Measurements from ENCODE around the gene DNAJC12. TPM values are rescaled to one million over a fixed set of nuclear protein-coding genes. Genes with fewer than 3 reads are reported as not detected.

Gene DNAJC12
- total RNA-seq, 1 experiment from 2014 or later: 72.8 TPM

GRCh38 chr10:67760272-67760671 lies 77.7 kb downstream of the DNAJC12 start:
- H3K79me2 ChIP-seq (ENCODE audit: low read length): no peaks in the 10 kb centered on the region
- H3K4me2 ChIP-seq (ENCODE audit: low read depth, low read length, poor library complexity, severe bottlenecking): no peak overlapping the region
- DNase-seq: no peak
- H3K9ac ChIP-seq (ENCODE audit: low read length): no peak overlapping the region
- H2AFZ ChIP-seq (ENCODE audit: low read length): no peak overlapping the region
- peaks cover 15% of the 10 kb centered on the region for H3K4me1 ChIP-seq (ENCODE audit: low read length)
- no peaks in the 10 kb centered on the region for H4K20me1 ChIP-seq (ENCODE audit: insufficient read depth, low read depth, low read length)
- no peaks in the 10 kb centered on the region for H3K9me3 ChIP-seq (ENCODE audit: low read length)
- H3K27ac ChIP-seq (ENCODE audit: low read length): no peak overlapping the region
- H3K9me2 ChIP-seq (replicated peaks; ENCODE audit: insufficient read depth, low read length): no peaks in the 10 kb centered on the region
- H3K36me3 ChIP-seq (ENCODE audit: insufficient read depth, low read length): no peaks in the 10 kb centered on the region
- no peaks in the 10 kb centered on the region for H3K27me3 ChIP-seq (ENCODE audit: low read length)
- no peak overlapping the region for H3K4me3 ChIP-seq (ENCODE audit: low read length)

Small RNAs within 50 kb of the gene (small RNA-seq; reads per million reads assigned to genes)
- gene RN7SL394P (not detected), gene RNU6-1250P (not detected), gene RNU6-523P (not detected)

Other genes starting within 250 kb of the DNAJC12 start
- gene CTNNA3, start 142.0 kb downstream of the DNAJC12 start, total RNA-seq (2014; rRNA removed; shearing (Covaris generic); ENCODE audit: low replicate concordance): 0.07 TPM in 1 of 2 replicates, not detected in the other
- gene SIRT1, start 46.5 kb upstream of the DNAJC12 start, total RNA-seq (2014; rRNA removed; shearing (Covaris generic); ENCODE audit: low replicate concordance): 14.9 and 29.0 TPM in 2 replicates
- gene HERC4, start 237.1 kb upstream of the DNAJC12 start, total RNA-seq (2014; rRNA removed; shearing (Covaris generic); ENCODE audit: low replicate concordance): 54.1 and 99.9 TPM in 2 replicates

All from Karpas-422 (cell line).